T-helper 2 cell treated with Interferon-gamma antibody and Interleukin-4, amounts not matched to agents 100 ng/mL and 5 ng/mL, for 36 hours (primary cell): Measurements from ENCODE around the gene POLH. TPM values are rescaled to one million over a fixed set of nuclear protein-coding genes. Genes with fewer than 3 reads are reported as not detected.
"Not testable (repeated sequence)": the region's sequence is repeated elsewhere in the genome, so short reads cannot be mapped to it uniquely, and the experiment has no call there.

Experiments used
- intact Hi-C: fragments of 100-400 bp; cut with micrococcal nuclease; formaldehyde crosslinking; loops from one replicate; pipeline ENCODE4 v1.15.1; 2023
- total RNA-seq: library from RNA; stranded (reverse); gene quantifications from 2 replicates; pipeline ENCODE4 v1.2.3, GENCODE V29; 2022

Gene POLH
- total RNA-seq, 1 donor from 2014 or later = 58.5 TPM

GRCh38 chr6:43629104-43629504 lies 53.1 kb downstream of the POLH start, which contains the start of gene GTPBP2:
TSS of gene GTPBP2 (minus strand) at chr6:43629264. CDS start at chr6:43629162, 102 bp downstream.
- intact Hi-C loops = loop anchor here (1.0 to 5.0 kb wide), 7 partner anchors 16 to 618 kb away; partner anchors contain the start of genes HSP90AB1, MRPL14, POLH and POLR1C

DNA sequence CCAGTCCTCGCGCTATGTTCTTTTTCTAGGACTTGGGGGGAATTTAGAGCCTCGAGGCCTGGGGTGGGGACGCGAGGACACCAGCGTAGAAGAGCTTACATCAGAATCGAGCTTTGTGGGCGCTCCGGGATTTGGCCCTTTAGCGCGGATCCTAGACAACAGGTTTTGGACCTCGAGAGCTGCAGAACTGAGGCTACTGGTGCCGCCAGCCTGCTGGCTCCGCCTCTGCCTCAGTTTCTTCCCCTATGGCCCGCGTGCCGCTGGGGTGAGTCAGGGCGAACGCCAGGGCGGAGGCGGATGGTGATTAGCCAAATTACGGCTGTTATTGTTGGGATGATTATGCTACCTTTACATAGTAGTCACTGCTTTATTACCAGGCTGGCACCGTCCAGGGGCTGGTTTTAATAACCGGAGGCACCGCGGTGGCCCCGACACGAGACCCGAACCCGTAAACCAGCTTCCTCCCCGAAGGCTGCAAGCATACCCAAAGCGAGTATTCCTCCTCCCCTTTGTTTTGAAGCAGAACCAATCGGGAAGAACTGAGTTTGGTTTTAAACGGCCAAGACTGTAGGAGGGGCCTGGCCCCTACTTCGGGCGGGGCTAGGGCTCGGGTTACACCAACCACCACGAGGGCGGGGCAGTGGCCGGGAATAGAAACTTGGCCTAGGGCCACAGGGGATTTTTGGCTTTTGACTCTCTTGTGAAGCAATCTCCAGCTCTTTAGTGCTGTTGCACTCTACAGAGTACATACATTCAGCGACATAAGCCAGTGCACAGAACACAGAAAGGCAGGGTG lies 53.7 kb downstream of the POLH start:
- intact Hi-C loops = loop anchor here (1.0 to 5.0 kb wide), 8 partner anchors 16 to 617 kb away; partner anchors contain the start of genes HSP90AB1, MRPL14, POLH and POLR1C

GRCh38 chr6:43630980-43631619 lies 55.1 kb downstream of the POLH start:
- intact Hi-C loops = loop anchor here (5.0 kb wide), 1 partner anchor 36 kb away; no protein-coding TSS in a partner anchor

GRCh38 chr6:43633002-43633401 lies 57.0 kb downstream of the POLH start:
- intact Hi-C loops = loop anchor here (5.0 kb wide), 1 partner anchor 34 kb away; no protein-coding TSS in a partner anchor

DNA sequence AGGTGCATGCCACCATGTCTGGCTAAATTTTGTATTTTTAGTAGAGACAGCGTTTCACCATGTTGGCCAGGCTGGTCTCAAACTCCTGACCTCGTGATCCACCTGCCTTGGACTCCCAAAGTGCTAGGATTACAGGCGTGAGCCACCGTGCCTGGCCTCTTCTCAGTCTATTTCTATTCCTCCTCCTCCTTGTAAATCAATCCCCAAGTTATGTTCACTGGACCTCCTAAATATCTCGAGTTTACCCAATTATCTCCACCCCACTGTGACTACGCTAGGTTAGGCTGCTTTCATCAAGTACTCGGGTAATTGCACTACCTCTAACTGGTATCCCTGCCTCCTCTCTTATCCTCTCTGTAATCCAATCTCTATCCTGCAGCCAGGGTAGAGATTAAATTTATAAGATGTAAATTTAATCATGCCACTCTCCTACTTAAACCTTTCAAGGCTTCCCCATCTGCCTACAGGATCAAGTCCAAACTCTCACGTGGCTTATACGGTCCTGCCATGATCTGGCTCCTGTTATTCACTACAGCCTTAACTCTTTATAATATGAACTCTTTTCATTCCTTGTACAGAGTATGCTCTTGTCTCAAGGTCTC lies 58.8 kb downstream of the POLH start:
- intact Hi-C loops = loop anchor here (5.0 kb wide), 1 partner anchor 32 kb away; no protein-coding TSS in a partner anchor

GRCh38 chr6:43635387-43636307 lies 59.7 kb downstream of the POLH start, which contains the start of gene MAD2L1BP:
TSS of gene MAD2L1BP (plus strand) at chr6:43635840. CDS start at chr6:43635876, 36 bp downstream.
- intact Hi-C loops = no loop called here

GRCh38 chr6:43636308-43636659 lies 60.3 kb downstream of the POLH start:
- intact Hi-C loops = no loop called here

DNA sequence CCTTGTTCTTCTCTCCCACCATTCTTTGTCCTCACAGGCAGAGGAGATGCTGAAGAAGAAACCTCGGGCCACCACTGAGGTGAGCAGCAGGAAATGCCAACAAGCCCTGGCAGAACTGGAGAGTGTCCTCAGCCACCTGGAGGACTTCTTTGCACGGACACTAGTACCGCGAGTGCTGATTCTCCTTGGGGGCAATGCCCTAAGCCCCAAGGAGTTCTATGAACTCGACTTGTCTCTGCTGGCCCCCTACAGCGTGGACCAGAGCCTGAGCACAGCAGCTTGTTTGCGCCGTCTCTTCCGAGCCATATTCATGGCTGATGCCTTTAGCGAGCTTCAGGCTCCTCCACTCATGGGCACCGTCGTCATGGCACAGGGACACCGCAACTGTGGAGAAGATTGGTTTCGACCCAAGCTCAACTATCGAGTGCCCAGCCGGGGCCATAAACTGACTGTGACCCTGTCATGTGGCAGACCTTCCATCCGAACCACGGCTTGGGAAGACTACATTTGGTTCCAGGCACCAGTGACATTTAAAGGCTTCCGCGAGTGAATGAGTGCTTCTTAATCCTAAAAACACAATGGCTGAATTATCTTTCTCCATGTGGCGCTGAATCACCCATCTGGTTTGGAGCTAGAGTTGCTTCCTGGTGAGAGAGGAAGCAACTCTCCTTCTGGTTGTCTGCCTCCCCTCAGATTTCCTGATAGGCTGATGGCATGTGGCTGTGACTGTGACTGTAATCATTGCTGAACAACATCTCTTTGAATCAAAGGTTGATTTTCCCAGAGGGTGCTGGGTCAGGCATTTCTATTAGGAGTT lies 64.2 kb downstream of the POLH start:
- intact Hi-C loops = no loop called here

DNA sequence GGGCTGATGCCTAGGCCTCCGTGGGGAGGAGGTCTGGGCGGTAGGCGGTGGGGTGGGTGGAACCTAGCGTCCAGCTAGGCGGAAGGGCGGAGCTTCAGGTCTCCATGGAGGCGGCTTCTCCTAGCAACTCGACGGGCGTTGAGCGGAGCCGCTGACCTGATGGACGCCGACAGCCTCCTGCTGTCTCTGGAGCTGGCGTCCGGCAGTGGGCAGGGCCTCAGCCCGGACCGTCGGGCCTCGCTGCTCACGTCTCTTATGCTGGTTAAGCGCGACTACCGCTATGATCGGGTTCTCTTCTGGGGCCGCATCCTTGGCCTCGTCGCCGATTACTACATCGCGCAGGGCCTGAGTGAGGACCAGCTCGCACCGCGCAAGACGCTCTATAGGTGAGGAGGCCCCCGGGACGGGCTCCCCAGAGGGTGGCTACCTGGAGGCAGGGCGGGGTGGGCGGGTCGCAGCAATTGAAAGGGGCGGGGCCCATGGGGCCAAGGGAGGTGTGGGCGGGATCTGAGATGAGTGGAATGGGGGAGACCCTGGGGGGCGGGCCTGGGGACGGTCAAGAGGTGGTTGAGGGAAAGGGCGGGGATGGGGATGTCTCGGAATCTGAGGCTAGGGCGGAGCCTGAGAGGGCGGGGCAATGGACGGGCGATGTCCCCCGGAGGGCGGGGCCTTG lies 69.1 kb downstream of the POLH start, which contains the start of gene RSPH9:
Gene RSPH9, plus strand, starts transcription at position 97 of the 673 bp plus-strand sequence. Its CDS starts 63 bp downstream, at position 160.
- intact Hi-C loops = loop anchor here (1.0 kb wide), 1 partner anchor 16 kb away; the partner anchor contains the start of gene GTPBP2

DNA sequence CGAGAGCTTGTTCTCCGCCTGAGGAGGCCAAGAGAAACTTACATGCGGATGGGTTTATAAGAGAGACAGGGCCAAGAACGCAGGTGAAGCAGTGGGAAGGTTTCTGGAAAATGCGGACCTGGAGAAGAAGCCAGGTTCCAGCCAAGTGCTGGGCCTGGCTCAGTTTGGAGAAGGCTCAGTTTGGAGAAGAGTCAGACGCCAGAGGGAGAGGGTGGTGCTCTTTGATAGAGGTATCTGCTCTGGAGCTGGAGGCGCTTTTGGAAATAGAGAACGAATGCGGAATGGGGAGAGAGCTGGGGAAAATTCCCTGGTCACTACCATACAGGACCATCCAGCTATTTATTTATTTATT lies 69.6 kb downstream of the POLH start:
- intact Hi-C loops = loop anchor here (1.0 kb wide), 1 partner anchor 16 kb away; the partner anchor contains the start of gene GTPBP2

DNA sequence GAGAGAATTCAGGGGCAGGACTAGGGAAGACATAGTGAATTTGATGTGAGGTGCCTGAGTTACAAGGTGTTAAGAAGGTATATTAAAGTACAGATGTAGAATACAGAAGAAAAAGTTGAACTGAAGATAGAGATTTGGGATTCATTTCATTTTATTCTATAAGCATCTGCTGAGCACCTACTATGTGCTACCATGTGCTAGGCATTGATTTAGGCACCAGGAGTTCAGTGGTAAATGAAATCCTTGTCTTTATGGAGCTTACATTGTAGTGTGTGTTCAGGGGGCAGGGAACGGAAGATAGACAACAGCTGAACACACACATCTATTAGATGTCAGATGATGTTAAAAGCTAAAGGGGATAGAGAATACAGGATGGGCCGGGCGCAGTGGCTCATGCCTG lies 71.6 kb downstream of the POLH start:
- intact Hi-C loops = no loop called here

GRCh38 chr6:43648248-43648647 lies 72.3 kb downstream of the POLH start:
- intact Hi-C loops = no loop called here

DNA sequence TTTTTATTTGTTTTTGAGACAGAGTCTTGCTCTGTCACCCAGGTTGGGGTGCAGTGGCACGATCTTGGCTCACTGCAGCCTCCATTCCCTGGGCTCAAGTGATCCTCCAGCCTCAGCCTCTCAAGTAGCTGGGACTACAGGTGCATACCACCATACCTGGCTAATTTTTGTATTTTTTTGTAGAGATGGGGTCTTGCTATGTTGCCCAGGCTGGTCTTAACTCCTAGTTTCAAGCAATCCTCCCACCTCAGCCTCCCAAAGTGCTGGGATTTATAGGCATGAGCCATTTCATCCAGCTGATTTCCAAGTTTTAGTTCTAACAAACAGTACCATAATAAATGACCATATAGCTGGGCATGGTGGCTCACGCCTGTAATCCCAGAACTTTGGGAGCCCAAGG lies 76.8 kb downstream of the POLH start:
- intact Hi-C loops = not testable (repeated sequence)

DNA sequence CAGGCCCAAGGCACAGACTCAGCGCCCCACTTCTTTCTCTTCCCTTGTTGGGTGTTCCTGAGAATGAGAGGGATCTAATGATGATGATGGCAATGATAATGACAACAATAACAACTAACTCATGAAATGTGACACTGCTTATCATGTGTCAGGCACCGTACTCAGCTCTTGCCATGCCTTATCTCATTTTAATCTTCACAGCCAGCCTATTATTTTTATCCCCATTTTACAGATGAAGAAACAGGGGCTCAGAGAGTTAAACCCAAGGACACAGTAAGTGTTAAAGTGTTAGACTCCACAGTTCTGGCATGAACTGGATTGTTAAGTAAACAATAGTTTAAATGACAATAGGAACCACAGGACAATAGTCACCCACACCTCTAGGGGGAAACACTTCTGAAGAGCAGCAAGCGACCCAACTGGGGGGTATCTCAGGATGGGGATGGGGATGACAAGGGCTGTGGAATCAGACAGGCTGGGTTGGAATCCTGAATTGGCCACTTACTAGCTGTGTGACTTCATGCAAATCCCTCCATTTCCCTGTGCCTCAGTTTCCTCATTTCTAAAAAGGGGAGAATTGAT lies 81.3 kb downstream of the POLH start:
- intact Hi-C loops = no loop called here

GRCh38 chr6:43658161-43658560 lies 82.2 kb downstream of the POLH start:
- intact Hi-C loops = no loop called here

DNA sequence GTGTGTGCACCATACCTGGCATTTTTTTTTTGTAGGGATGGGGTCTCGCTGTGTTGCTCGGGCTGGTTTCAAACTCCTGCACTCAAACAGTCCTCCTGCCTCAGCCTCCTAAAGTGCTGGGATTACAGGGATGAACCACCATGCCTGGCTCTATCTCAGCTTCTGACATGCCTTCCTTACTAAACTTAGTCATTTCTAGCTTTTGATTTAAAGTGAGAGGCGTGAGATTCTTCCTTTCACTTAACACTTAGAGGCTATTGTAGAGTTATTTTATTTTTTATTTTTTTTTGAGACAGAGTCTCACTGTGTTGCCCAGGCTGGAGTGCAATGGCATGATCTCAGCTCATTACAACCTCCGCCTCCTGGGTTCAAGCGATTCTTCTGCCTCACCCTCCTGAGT lies 87.0 kb downstream of the POLH start:
- intact Hi-C loops = not testable (repeated sequence)
